C1 segment of cervical spinal cord (tissue), 14 donors: ENCODE results near the gene VDR.

Experiments
- DNase-seq, 14 donors: peaks; one replicate each; lab custom pipeline; 2025; lab: John Stamatoyannopoulos, UW

The VDR gene

GRCh38 chr12:47894068-47894467 lies 10.7 kb downstream of the VDR start:
- DNase-seq, result no peak

- DNase-seq, result no peak
These were observed 12.0 kb downstream of the VDR start for GRCh38 chr12:47892819-47893218.

- no peak for DNase-seq
These were observed 13.4 kb downstream of the VDR start for GRCh38 chr12:47891356-47891755.

GRCh38 chr12:47889040-47889439 lies 15.8 kb downstream of the VDR start:
- no peak for DNase-seq

- DNase-seq, result no peak
These were observed 16.5 kb downstream of the VDR start for GRCh38 chr12:47888153-47888819.

GRCh38 chr12:47887529-47887928 lies 17.3 kb downstream of the VDR start:
- DNase-seq, result no peak

GRCh38 chr12:47886510-47887240 lies 18.1 kb downstream of the VDR start:
- DNase-seq, result no peak

- DNase-seq, result no peak
These were observed 19.2 kb downstream of the VDR start for GRCh38 chr12:47885566-47885965.

GRCh38 chr12:47885012-47885501 lies 19.7 kb downstream of the VDR start:
- no peak for DNase-seq

- DNase-seq, result no peak
These were observed 20.3 kb downstream of the VDR start for GRCh38 chr12:47884501-47884900.

GRCh38 chr12:47883663-47884195 lies 21.1 kb downstream of the VDR start:
- DNase-seq, result no peak

- peak in 1 of 14 donors; percentile 20 for DNase-seq
These were observed 21.8 kb downstream of the VDR start for GRCh38 chr12:47882781-47883546.

- DNase-seq, result no peak
These were observed 22.9 kb downstream of the VDR start for GRCh38 chr12:47881826-47882427.

GRCh38 chr12:47881051-47881450 lies 23.7 kb downstream of the VDR start:
- DNase-seq, result no peak

GRCh38 chr12:47878918-47879481 lies 25.8 kb downstream of the VDR start:
- DNase-seq, result no peak

GRCh38 chr12:47878293-47878917 lies 26.4 kb downstream of the VDR start:
- DNase-seq, result no peak

- DNase-seq, result no peak
These were observed 27.7 kb downstream of the VDR start for GRCh38 chr12:47877081-47877480.

- no peak for DNase-seq
These were observed 28.3 kb downstream of the VDR start for GRCh38 chr12:47876440-47876960.

- no peak for DNase-seq
These were observed 28.9 kb downstream of the VDR start for GRCh38 chr12:47875746-47876439.

GRCh38 chr12:47874316-47874715 lies 30.5 kb downstream of the VDR start:
- DNase-seq, result no peak
